ENCODE results near the gene DEK.

Gene DEK

DNA sequence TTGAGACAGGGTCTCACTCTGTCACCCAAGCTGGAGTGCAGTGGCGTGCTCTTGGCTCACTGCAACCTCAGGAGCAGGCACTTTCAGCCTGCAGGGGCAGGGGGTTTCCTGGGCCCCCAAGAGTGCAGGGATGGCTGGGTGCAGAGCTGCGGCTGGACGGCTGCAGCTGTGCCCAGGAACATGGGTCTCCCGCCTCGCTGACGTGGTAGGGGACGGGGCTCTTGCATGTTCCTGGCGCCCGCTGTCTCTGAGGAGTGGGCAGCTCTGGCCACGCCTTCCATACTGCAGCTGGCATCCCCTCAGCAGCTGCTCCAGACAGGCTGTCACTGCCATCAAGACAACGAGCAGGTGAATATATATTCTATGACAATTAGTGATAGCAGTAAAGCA is 2.2 kb upstream of the DEK start:
- H3K27me3 ChIP-seq (ENCODE audit: control insufficient read depth, insufficient read depth, low read length): no peaks in the 10 kb centered on the region
- no peak for DNase-seq (ENCODE audit: low read depth, low spot score)
- H3K4me1 ChIP-seq (ENCODE audit: control insufficient read depth, insufficient read depth, low read length): peaks cover 2% of the 10 kb centered on the region; the same call in 1 of the 2 replicates
- WGBS (ENCODE audit: insufficient coverage, insufficient read length): no CpG with 5 or more reads among the region's 11 CpGs
- H3K27ac ChIP-seq (ENCODE audit: low read length): no peak overlapping the region
- no peak overlapping the region for H3K4me3 ChIP-seq (ENCODE audit: low read length)
- H3K9me3 ChIP-seq (ENCODE audit: control insufficient read depth, insufficient read depth, low read length): no peaks in the 10 kb centered on the region
- no peaks in the 10 kb centered on the region for H3K36me3 ChIP-seq (ENCODE audit: control insufficient read depth, insufficient read depth, low read length)

DNA sequence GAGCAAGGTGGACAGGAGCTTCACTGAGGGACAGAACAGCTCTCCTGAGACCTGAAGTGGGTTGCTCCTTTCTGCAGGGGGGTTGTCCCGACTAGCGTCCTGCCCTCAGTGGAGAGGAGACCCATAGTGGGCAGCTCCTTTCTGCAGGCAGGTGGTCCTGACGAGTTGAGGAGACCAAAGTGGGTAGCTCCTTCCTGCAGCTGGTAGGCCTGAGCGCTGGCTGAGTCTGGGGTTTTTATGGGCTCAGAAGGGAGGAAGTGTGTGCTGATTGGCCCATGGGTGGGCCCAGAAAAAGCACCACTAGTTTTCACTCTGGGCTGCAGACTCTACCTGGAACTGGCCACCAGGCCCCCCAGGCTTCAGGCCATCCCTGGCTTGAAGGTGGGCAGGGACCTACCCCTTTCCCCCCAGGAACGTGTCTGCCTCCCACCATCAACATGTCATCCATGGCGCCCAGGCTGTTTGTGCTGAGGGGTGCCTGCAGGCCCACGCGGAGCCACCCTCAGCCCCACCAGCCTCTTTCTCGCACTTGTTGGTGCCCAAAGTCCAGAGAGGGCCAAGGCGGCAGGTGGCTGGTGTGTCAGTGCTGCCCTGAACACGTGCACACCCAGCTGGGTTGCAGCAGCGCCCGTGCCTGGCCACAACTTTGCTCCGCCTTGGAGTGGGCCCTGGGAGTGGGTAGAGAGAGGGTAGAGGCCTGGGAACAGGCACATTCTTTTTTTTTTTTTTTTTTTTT is 1.6 kb upstream of the DEK start:
- Histone ChIP-seq H3K4me1 (ENCODE audit: control insufficient read depth, insufficient read depth, low read length) (peaks cover 2% of the 10 kb centered on the region; the same call in 1 of the 2 replicates), H3K27ac (ENCODE audit: low read length) (no peak overlapping the region), H3K4me3 (ENCODE audit: low read length) (no peak overlapping the region), H3K27me3 (ENCODE audit: control insufficient read depth, insufficient read depth, low read length) (no peaks in the 10 kb centered on the region), H3K9me3 (ENCODE audit: control insufficient read depth, insufficient read depth, low read length) (no peaks in the 10 kb centered on the region), H3K36me3 (ENCODE audit: control insufficient read depth, insufficient read depth, low read length) (no peaks in the 10 kb centered on the region)
- no CpG with 5 or more reads among the region's 14 CpGs for WGBS (ENCODE audit: insufficient coverage, insufficient read length)
- no peak for DNase-seq (ENCODE audit: low read depth, low spot score)

DNA sequence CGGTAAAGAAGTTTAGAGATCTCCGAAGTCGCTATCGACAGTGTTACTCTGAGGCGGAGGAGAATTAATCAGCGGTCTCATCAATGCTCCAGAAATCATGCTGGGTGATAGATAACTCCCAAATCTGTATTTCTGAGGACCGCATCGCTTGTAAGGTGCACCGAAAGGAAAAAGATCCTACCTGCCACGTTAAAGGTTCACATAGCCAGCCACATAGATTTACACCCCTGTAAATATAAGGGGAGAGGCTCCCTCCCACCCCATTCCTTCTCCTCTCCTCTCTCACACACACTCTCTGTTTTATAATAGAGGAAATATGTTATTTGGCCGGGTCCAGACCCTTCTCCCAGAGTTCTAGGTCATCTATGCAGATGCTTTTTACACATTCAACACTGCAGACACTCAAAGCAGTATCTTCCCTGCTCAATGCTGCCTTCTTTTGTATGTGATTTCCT is 620 bp upstream of the DEK start:
- WGBS (ENCODE audit: insufficient coverage, insufficient read length): no CpG with 5 or more reads among the region's 11 CpGs
- Histone ChIP-seq H3K36me3 (ENCODE audit: control insufficient read depth, insufficient read depth, low read length) (no peaks in the 10 kb centered on the region), H3K4me3 (ENCODE audit: low read length) (peak overlapping the region; percentile 98; the same call in 1 of the 2 replicates), H3K27me3 (ENCODE audit: control insufficient read depth, insufficient read depth, low read length) (no peaks in the 10 kb centered on the region), H3K4me1 (ENCODE audit: control insufficient read depth, insufficient read depth, low read length) (peaks cover 2% of the 10 kb centered on the region; the same call in 1 of the 2 replicates), H3K27ac (ENCODE audit: low read length) (no peak overlapping the region), H3K9me3 (ENCODE audit: control insufficient read depth, insufficient read depth, low read length) (no peaks in the 10 kb centered on the region)
- DNase-seq (ENCODE audit: low read depth, low spot score): no peak

DNA sequence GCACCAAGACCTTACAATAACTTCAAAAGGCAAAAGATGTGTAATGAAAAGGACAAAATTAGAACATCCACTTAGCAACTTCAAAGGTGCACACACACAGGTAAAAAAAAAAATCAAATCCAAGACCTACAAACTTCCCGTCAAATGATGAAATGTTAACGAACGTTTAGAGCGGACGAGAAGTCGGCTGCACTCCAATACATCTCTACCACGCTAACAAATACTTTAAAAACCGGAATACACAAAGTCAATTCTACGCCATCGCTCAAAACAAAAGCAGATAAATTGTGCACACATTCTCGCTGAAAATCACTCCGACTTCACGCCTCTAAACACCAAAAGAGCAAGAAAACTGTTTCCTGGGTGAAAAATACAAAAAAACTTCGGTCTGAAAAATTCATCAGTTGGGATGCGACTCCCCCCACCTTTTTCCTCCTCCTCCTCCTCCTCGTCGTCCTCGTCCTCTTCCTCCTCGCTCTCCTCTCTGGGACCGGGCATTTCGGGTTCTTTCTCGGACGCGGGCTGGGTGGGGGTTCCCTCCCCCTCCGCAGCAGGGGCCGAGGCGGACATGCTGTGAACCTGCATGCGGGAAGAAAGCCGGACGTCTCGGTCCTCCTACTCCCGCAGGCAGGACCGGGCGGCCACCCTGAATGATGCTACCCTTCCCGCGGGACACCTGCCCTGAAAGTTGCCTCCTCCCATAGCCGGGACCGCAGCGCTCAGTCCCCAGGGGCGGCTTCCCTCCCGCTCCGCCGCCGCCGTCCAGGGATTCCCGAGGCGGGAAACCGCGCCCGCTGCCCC is 712 bp downstream of the DEK start:
- Histone ChIP-seq H3K4me3 (ENCODE audit: low read length) (peak overlapping the region; percentile 98), H3K27ac (ENCODE audit: low read length) (no peak overlapping the region), H3K36me3 (ENCODE audit: control insufficient read depth, insufficient read depth, low read length) (no peaks in the 10 kb centered on the region), H3K9me3 (ENCODE audit: control insufficient read depth, insufficient read depth, low read length) (no peaks in the 10 kb centered on the region), H3K4me1 (ENCODE audit: control insufficient read depth, insufficient read depth, low read length) (peaks cover 2% of the 10 kb centered on the region; the same call in 1 of the 2 replicates), H3K27me3 (ENCODE audit: control insufficient read depth, insufficient read depth, low read length) (no peaks in the 10 kb centered on the region)
- no peak for DNase-seq (ENCODE audit: low read depth, low spot score)
- WGBS (ENCODE audit: insufficient coverage, insufficient read length): no CpG with 5 or more reads among the region's 50 CpGs

DNA sequence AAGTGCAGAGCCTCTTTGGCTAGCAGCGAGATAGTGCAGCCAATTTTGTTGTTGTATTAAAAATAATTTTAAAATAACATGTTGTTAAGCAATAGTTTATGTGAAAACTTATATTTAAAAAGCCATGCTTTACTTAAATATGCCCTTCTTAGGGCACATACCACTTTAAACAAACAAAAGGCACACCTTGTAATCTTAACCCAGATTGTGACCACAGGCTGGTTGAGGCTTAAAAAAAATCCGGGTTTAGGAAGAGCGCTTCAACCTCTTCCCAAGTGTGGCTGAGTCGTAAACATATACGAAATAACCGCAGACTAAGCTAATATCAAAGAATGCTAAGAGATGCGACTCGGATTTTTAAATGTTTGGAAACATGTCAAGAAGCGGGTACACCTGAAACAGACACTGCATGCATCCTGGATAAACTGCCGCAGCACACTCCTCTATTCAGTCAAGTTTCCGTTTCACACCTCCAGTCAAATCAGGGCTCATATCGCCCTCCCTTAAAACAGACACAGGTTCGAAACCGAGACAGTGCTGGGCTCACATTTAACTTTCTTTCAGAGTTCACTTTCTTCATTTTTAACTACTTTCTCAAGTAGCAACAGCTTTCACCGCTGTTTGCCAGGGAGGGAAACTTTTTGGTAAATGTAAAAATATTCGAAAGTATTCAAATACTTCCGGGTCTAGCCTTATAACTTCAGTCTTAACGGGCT is 1.5 kb downstream of the DEK start:
- peaks cover 2% of the 10 kb centered on the region; the same call in 1 of the 2 replicates for H3K4me1 ChIP-seq (ENCODE audit: control insufficient read depth, insufficient read depth, low read length)

DNA sequence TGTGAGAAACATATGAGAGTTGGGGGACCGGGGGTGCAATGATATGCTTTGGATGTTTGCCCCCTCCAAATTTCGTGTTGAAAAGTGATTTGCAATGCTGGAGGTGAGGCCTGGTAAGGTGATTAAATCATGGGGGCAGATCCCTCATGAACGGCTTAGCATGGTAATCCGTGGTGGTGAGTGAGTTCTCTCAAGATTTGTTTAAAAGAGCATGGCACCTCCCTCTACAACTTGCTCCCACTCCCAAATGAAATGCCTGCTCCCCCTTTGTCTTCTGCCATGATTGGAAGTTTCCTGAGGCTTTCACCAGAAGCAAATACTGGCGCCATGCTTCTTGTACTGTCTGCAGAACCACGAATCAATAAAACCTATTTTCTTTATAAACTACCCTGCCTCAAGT is 2.5 kb downstream of the DEK start:
- no CpG with 5 or more reads among the region's 6 CpGs for WGBS (ENCODE audit: insufficient coverage, insufficient read length)
- peaks cover 2% of the 10 kb centered on the region; the same call in 1 of the 2 replicates for H3K36me3 ChIP-seq (ENCODE audit: control insufficient read depth, insufficient read depth, low read length)
- DNase-seq (ENCODE audit: low read depth, low spot score): no peak
- no peak overlapping the region for H3K27ac ChIP-seq (ENCODE audit: low read length)
- H3K4me1 ChIP-seq (ENCODE audit: control insufficient read depth, insufficient read depth, low read length): peaks cover 2% of the 10 kb centered on the region; the same call in 1 of the 2 replicates
- no peak overlapping the region for H3K4me3 ChIP-seq (ENCODE audit: low read length)
- no peaks in the 10 kb centered on the region for H3K9me3 ChIP-seq (ENCODE audit: control insufficient read depth, insufficient read depth, low read length)
- no peaks in the 10 kb centered on the region for H3K27me3 ChIP-seq (ENCODE audit: control insufficient read depth, insufficient read depth, low read length)

More for the DNA sequence above, 1.5 kb downstream of the DEK start:
- H3K36me3 ChIP-seq (ENCODE audit: control insufficient read depth, insufficient read depth, low read length): no peaks in the 10 kb centered on the region
- no peak for DNase-seq (ENCODE audit: low read depth, low spot score)
- no peak overlapping the region for H3K27ac ChIP-seq (ENCODE audit: low read length)
- H3K4me3 ChIP-seq (ENCODE audit: low read length): peak overlapping the region; percentile 98; the same call in 1 of the 2 replicates
- no CpG with 5 or more reads among the region's 18 CpGs for WGBS (ENCODE audit: insufficient coverage, insufficient read length)
- H3K9me3 ChIP-seq (ENCODE audit: control insufficient read depth, insufficient read depth, low read length): no peaks in the 10 kb centered on the region
- no peaks in the 10 kb centered on the region for H3K27me3 ChIP-seq (ENCODE audit: control insufficient read depth, insufficient read depth, low read length)

DNA sequence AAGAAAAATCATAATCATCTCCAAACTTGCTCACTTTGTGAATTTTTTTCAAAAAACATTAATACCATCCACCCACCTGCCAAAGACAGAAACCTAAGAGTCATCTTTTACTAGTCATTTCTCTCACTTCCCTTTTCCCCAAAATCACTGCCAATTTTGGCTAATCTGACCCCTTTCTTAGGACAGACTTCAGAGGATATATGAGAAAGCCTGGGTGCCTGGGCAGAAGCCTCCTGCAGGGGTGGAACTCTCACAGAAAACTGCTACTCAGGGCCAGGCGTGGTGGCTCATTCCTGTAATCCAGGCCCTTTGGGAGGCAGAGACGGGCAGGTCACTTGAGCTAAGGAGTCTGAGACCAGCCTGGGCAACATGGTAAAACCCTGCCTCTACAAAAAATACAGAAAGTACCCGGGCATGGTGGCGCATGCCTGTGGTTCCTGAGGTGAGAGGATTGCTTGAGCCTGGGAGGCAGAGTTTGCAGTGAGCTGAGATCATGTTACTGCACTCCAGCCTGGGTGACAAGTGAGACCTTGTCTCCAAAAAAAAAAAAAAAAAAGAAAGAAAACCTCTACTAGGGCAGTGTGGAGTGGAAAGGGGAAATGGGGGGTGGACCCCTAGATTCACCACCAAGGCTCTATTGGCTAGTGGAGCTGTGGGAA is 3.8 kb downstream of the DEK start:
- WGBS (ENCODE audit: insufficient coverage, insufficient read length): no CpG with 5 or more reads among the region's 4 CpGs
- no peaks in the 10 kb centered on the region for H3K9me3 ChIP-seq (ENCODE audit: control insufficient read depth, insufficient read depth, low read length)
- no peaks in the 10 kb centered on the region; the same call in 1 of the 2 replicates for H3K4me1 ChIP-seq (ENCODE audit: control insufficient read depth, insufficient read depth, low read length)
- H3K27me3 ChIP-seq (ENCODE audit: control insufficient read depth, insufficient read depth, low read length): no peaks in the 10 kb centered on the region
- H3K27ac ChIP-seq (ENCODE audit: low read length): no peak overlapping the region
- H3K4me3 ChIP-seq (ENCODE audit: low read length): no peak overlapping the region
- H3K36me3 ChIP-seq (ENCODE audit: control insufficient read depth, insufficient read depth, low read length): peaks cover 2% of the 10 kb centered on the region; the same call in 1 of the 2 replicates
- no peak for DNase-seq (ENCODE audit: low read depth, low spot score)

DNA sequence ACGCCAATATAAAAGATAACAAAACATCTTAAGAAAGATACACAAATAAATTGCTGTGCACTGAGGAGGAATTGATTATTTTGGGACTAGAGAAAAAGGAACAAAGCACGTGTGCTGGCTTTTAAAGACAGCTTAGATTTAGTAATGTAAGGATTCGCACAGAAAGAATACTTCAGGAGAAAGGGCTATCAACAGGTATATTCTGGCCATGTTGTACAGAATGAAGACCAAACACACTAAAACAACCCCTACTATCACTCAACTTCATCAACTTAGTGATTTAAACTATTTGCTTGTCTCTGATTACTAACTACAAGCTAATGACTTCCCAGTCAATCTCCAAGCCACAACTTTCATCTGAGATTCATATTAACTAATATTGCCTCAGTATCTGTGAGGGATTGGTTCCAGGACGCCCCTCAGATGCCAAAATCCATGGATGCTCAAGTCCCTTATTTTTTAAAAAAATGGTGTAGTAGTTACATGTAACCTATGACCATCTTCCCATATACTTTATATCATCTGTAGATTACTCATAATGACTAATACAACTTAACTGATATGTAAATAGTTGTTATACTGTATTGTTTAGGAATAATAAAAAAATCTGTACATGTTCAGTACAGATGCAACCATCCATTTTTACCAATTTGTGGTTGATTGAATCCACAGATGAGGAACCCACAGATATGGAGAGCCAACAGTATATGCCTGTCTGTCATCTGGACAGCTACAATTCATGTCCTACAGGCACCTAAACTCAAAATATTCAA is 4.5 kb downstream of the DEK start:
- H3K9me3 ChIP-seq (ENCODE audit: control insufficient read depth, insufficient read depth, low read length): no peaks in the 10 kb centered on the region
- no peaks in the 10 kb centered on the region for H3K27me3 ChIP-seq (ENCODE audit: control insufficient read depth, insufficient read depth, low read length)
- no peak for DNase-seq (ENCODE audit: low read depth, low spot score)
- H3K4me3 ChIP-seq (ENCODE audit: low read length): no peak overlapping the region
- WGBS (ENCODE audit: insufficient coverage, insufficient read length): no CpG with 5 or more reads among the region's 4 CpGs
- H3K36me3 ChIP-seq (ENCODE audit: control insufficient read depth, insufficient read depth, low read length): peaks cover 2% of the 10 kb centered on the region; the same call in 1 of the 2 replicates
- H3K4me1 ChIP-seq (ENCODE audit: control insufficient read depth, insufficient read depth, low read length): no peaks in the 10 kb centered on the region
- H3K27ac ChIP-seq (ENCODE audit: low read length): no peak overlapping the region

DNA sequence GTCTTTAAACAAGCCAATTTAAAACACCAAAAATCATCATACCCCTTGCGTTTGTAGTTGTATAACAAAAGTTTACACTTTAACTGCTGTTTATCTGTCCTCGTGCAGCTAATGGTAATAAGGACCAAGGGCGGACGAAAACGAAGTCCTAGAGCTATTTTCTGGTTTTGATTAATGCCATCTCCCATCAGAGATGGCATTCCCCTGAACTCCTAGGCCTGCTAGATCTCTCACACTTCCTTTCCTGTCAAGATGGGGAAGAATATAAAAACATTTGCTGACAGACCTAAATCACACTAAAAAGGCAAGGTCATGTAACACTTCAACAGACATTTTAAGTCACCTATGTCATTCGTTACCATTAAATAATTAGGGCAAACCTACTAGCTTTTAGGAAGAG is 9.5 kb downstream of the DEK start:
- WGBS (ENCODE audit: insufficient coverage, insufficient read length): no CpG with 5 or more reads among the region's 6 CpGs
- Histone ChIP-seq H3K4me3 (ENCODE audit: low read length) (no peak overlapping the region), H3K27ac (ENCODE audit: low read length) (no peak overlapping the region), H3K36me3 (ENCODE audit: control insufficient read depth, insufficient read depth, low read length) (peaks cover 5% of the 10 kb centered on the region; the same call in 1 of the 2 replicates), H3K4me1 (ENCODE audit: control insufficient read depth, insufficient read depth, low read length) (no peaks in the 10 kb centered on the region), H3K9me3 (ENCODE audit: control insufficient read depth, insufficient read depth, low read length) (no peaks in the 10 kb centered on the region), H3K27me3 (ENCODE audit: control insufficient read depth, insufficient read depth, low read length) (no peaks in the 10 kb centered on the region)
- DNase-seq (ENCODE audit: low read depth, low spot score): no peak
